ENCODE data around the gene ZNF253.
"Not testable (repeated sequence)": the region's sequence is repeated elsewhere in the genome, so short reads cannot be mapped to it uniquely, and the experiment has no call there.

Gene ZNF253

GRCh38 chr19:19900729-19901444 lies 35.2 kb downstream of the ZNF253 start, which contains the start of gene ZNF93:
TSS of gene ZNF93 (plus strand) at chr19:19900946. CDS start at chr19:19901089, 143 bp downstream.
- Histone ChIP-seq H3K4me1 (ENCODE audit: insufficient read depth, low read length) (peaks cover 7% of the 10 kb centered on the region), H3K9me3 (ENCODE audit: insufficient read depth, low read depth, low read length) (no peaks in the 10 kb centered on the region; the same call in 1 of the 2 replicates)

GRCh38 chr19:19907551-19907950 lies 41.9 kb downstream of the ZNF253 start:
- H3K9me3 ChIP-seq (ENCODE audit: insufficient read depth, low read depth, low read length); H3K4me3 ChIP-seq (ENCODE audit: low read length); H3K27ac ChIP-seq (ENCODE audit: low read length); H3K9ac ChIP-seq (ENCODE audit: low read depth, low read length); H3K27me3 ChIP-seq (ENCODE audit: insufficient read depth, low read length); H3K4me1 ChIP-seq (ENCODE audit: insufficient read depth, low read length): not testable (repeated sequence)
- peaks cover 70% of the 10 kb centered on the region for H3K36me3 ChIP-seq (ENCODE audit: insufficient read depth, low read depth, low read length)

More at GRCh38 chr19:19900729-19901444, 35.2 kb downstream of the ZNF253 start, which contains the start of gene ZNF93:
- Histone ChIP-seq H3K36me3 (ENCODE audit: insufficient read depth, low read depth, low read length) (peaks cover 32% of the 10 kb centered on the region; the same call in 1 of the 2 replicates), H3K4me3 (ENCODE audit: low read length) (peak within 1 kb of the TSS; percentile 95), H3K27ac (ENCODE audit: low read length) (peak within 1 kb of the TSS; percentile 68), H3K27me3 (ENCODE audit: insufficient read depth, low read length) (no peaks in the 10 kb centered on the region), H3K9ac (ENCODE audit: low read depth, low read length) (peak within 1 kb of the TSS; percentile 97)

GRCh38 chr19:19909654-19910053 lies 44.0 kb downstream of the ZNF253 start:
- Histone ChIP-seq H3K9me3 (ENCODE audit: insufficient read depth, low read depth, low read length) (no peaks in the 10 kb centered on the region), H3K36me3 (ENCODE audit: insufficient read depth, low read depth, low read length) (peaks cover 74% of the 10 kb centered on the region)

GRCh38 chr19:19911150-19911549 lies 45.5 kb downstream of the ZNF253 start:
- Histone ChIP-seq H3K9me3 (ENCODE audit: insufficient read depth, low read depth, low read length) (0 out of 2 replicates have a peak, but pooled peaks cover 1% of the 10 kb centered on the region), H3K27me3 (ENCODE audit: insufficient read depth, low read length) (no peaks in the 10 kb centered on the region), H3K27ac (ENCODE audit: low read length) (no peak overlapping the region), H3K4me1 (ENCODE audit: insufficient read depth, low read length) (peaks cover 3% of the 10 kb centered on the region), H3K4me3 (ENCODE audit: low read length) (no peak overlapping the region), H3K36me3 (ENCODE audit: insufficient read depth, low read depth, low read length) (peaks cover 77% of the 10 kb centered on the region), H3K9ac (ENCODE audit: low read depth, low read length) (no peak overlapping the region)

More at GRCh38 chr19:19909654-19910053, 44.0 kb downstream of the ZNF253 start:
- H3K4me1 ChIP-seq (ENCODE audit: insufficient read depth, low read length), result peaks cover 5% of the 10 kb centered on the region
- H3K9ac ChIP-seq (ENCODE audit: low read depth, low read length), result no peak overlapping the region
- H3K27ac ChIP-seq (ENCODE audit: low read length), result no peak overlapping the region
- H3K4me3 ChIP-seq (ENCODE audit: low read length), result no peak overlapping the region
- H3K27me3 ChIP-seq (ENCODE audit: insufficient read depth, low read length), result no peaks in the 10 kb centered on the region

- no peak overlapping the region for H3K27ac ChIP-seq (ENCODE audit: low read length)
- no peak overlapping the region for H3K9ac ChIP-seq (ENCODE audit: low read depth, low read length)
- peaks cover 71% of the 10 kb centered on the region for H3K36me3 ChIP-seq (ENCODE audit: insufficient read depth, low read depth, low read length)
- peaks cover 16% of the 10 kb centered on the region; the same call in 1 of the 2 replicates for H3K9me3 ChIP-seq (ENCODE audit: insufficient read depth, low read depth, low read length)
- no peak overlapping the region for H3K4me3 ChIP-seq (ENCODE audit: low read length)
- H3K27me3 ChIP-seq (ENCODE audit: insufficient read depth, low read length), result no peaks in the 10 kb centered on the region
- no peaks in the 10 kb centered on the region for H3K4me1 ChIP-seq (ENCODE audit: insufficient read depth, low read length)
Observed at GRCh38 chr19:19914596-19914995, 48.9 kb downstream of the ZNF253 start.

GRCh38 chr19:19930417-19930816 lies 64.7 kb downstream of the ZNF253 start:
- Histone ChIP-seq H3K9me3 (ENCODE audit: insufficient read depth, low read depth, low read length) (peaks cover 93% of the 10 kb centered on the region), H3K36me3 (ENCODE audit: insufficient read depth, low read depth, low read length) (peaks cover 94% of the 10 kb centered on the region)
- not testable (repeated sequence) for H3K27me3 ChIP-seq (ENCODE audit: insufficient read depth, low read length); H3K4me3 ChIP-seq (ENCODE audit: low read length); H3K9ac ChIP-seq (ENCODE audit: low read depth, low read length); H3K27ac ChIP-seq (ENCODE audit: low read length); H3K4me1 ChIP-seq (ENCODE audit: insufficient read depth, low read length)

GRCh38 chr19:19933432-19934314 lies 68.0 kb downstream of the ZNF253 start:
- H3K27me3 ChIP-seq (ENCODE audit: insufficient read depth, low read length); H3K4me1 ChIP-seq (ENCODE audit: insufficient read depth, low read length); H3K9ac ChIP-seq (ENCODE audit: low read depth, low read length); H3K27ac ChIP-seq (ENCODE audit: low read length): not testable (repeated sequence)
- peak overlapping the region; percentile 35 for H3K4me3 ChIP-seq (ENCODE audit: low read length)
- peaks cover 65% of the 10 kb centered on the region for H3K36me3 ChIP-seq (ENCODE audit: insufficient read depth, low read depth, low read length)
- peaks cover 82% of the 10 kb centered on the region for H3K9me3 ChIP-seq (ENCODE audit: insufficient read depth, low read depth, low read length)

- Histone ChIP-seq H3K9ac (ENCODE audit: low read depth, low read length) (no peak overlapping the region), H3K27me3 (ENCODE audit: insufficient read depth, low read length) (no peaks in the 10 kb centered on the region), H3K4me1 (ENCODE audit: insufficient read depth, low read length) (no peaks in the 10 kb centered on the region), H3K9me3 (ENCODE audit: insufficient read depth, low read depth, low read length) (peaks cover 49% of the 10 kb centered on the region), H3K4me3 (ENCODE audit: low read length) (no peak overlapping the region), H3K27ac (ENCODE audit: low read length) (no peak overlapping the region), H3K36me3 (ENCODE audit: insufficient read depth, low read depth, low read length) (peaks cover 33% of the 10 kb centered on the region)
Observed at GRCh38 chr19:19937403-19937802, 71.7 kb downstream of the ZNF253 start.

- H3K4me1 ChIP-seq (ENCODE audit: insufficient read depth, low read length), result no peaks in the 10 kb centered on the region
- H3K36me3 ChIP-seq (ENCODE audit: insufficient read depth, low read depth, low read length), result peaks cover 22% of the 10 kb centered on the region
- no peaks in the 10 kb centered on the region for H3K27me3 ChIP-seq (ENCODE audit: insufficient read depth, low read length)
- H3K9ac ChIP-seq (ENCODE audit: low read depth, low read length), result no peak overlapping the region
- H3K27ac ChIP-seq (ENCODE audit: low read length), result no peak overlapping the region
- peaks cover 39% of the 10 kb centered on the region for H3K9me3 ChIP-seq (ENCODE audit: insufficient read depth, low read depth, low read length)
- H3K4me3 ChIP-seq (ENCODE audit: low read length), result no peak overlapping the region
Observed at GRCh38 chr19:19938449-19938848, 72.8 kb downstream of the ZNF253 start.

GRCh38 chr19:19943848-19944582 lies 78.3 kb downstream of the ZNF253 start:
- no peaks in the 10 kb centered on the region for H3K27me3 ChIP-seq (ENCODE audit: insufficient read depth, low read length)
- H3K9ac ChIP-seq (ENCODE audit: low read depth, low read length), result no peak overlapping the region
- H3K9me3 ChIP-seq (ENCODE audit: insufficient read depth, low read depth, low read length), result no peaks in the 10 kb centered on the region; the same call in none of the 2 replicates
- H3K4me1 ChIP-seq (ENCODE audit: insufficient read depth, low read length), result no peaks in the 10 kb centered on the region
- H3K4me3 ChIP-seq (ENCODE audit: low read length), result no peak overlapping the region
- no peaks in the 10 kb centered on the region for H3K36me3 ChIP-seq (ENCODE audit: insufficient read depth, low read depth, low read length)
- no peak overlapping the region for H3K27ac ChIP-seq (ENCODE audit: low read length)

All from iPS-20b (cell line).